MM.1S (cell line): ENCODE results near the gene IPO5.
"Not testable (repeated sequence)": the region's sequence is repeated elsewhere in the genome, so short reads cannot be mapped to it uniquely, and the experiment has no call there.

ENCODE experiments used
- DNase-seq: peaks from one replicate; pipeline ENCODE4 v3.0.0-alpha.2; 2015
- H2AFZ ChIP-seq: fragments of 300-600 bp; sonication (generic); 2 replicates; pipeline ENCODE4 v1.6.0; 2016; ENCODE audit warnings: antibody characterized with exemption, low read length
- H3F3A ChIP-seq: fragments of 300-600 bp; sonication (generic); 2 replicates; pipeline ENCODE4 v1.6.1; 2016; ENCODE audit warnings: mild to moderate bottlenecking, antibody characterized with exemption, low read length, moderate library complexity, mixed read lengths; ENCODE audit not compliant: insufficient read depth
- H3K27ac ChIP-seq: fragments of 300-600 bp; sonication (generic); 2 replicates; pipeline ENCODE4 v1.5.1; 2016; ENCODE audit warnings: mild to moderate bottlenecking, low read length
- H3K27me3 ChIP-seq: fragments of 300-600 bp; sonication (generic); replicated peaks from 2 replicates; pipeline ENCODE4 v1.6.0; 2016; ENCODE audit warnings: low read length; ENCODE audit not compliant: insufficient read depth
- H3K36me3 ChIP-seq: fragments of 300-600 bp; sonication (generic); replicated peaks from 2 replicates; pipeline ENCODE4 v1.6.1; 2016; ENCODE audit warnings: mild to moderate bottlenecking, low read length, mixed read lengths; ENCODE audit not compliant: insufficient read depth
- H3K4me1 ChIP-seq: fragments of 300-600 bp; sonication (generic); 2 replicates; pipeline ENCODE4 v1.6.1; 2016; ENCODE audit warnings: low read length, mixed read lengths
- H3K4me2 ChIP-seq: fragments of 300-600 bp; sonication (generic); 2 replicates; pipeline ENCODE4 v1.6.0; 2016; ENCODE audit warnings: low read depth, low read length
- H3K4me3 ChIP-seq: fragments of 300-600 bp; sonication (generic); 2 replicates; pipeline ENCODE4 v1.5.1; 2016; ENCODE audit warnings: low read length, mixed read lengths
- H3K79me2 ChIP-seq: fragments of 300-600 bp; sonication (generic); 2 replicates; pipeline ENCODE4 v1.6.1; 2016; ENCODE audit warnings: mixed run types, low read length, mixed read lengths
- H3K9ac ChIP-seq: fragments of 300-600 bp; sonication (generic); 2 replicates; pipeline ENCODE4 v1.6.1; 2016; ENCODE audit warnings: low read length, mixed read lengths
- H3K9me2 ChIP-seq: fragments of 300-600 bp; sonication (generic); replicated peaks from 2 replicates; pipeline ENCODE4 v1.6.1; 2016; ENCODE audit warnings: mild to moderate bottlenecking, low read length, mixed read lengths; ENCODE audit not compliant: insufficient read depth
- H3K9me3 ChIP-seq: fragments of 300-600 bp; sonication (generic); replicated peaks from 2 replicates; pipeline ENCODE4 v1.6.1; 2016; ENCODE audit warnings: mild to moderate bottlenecking, low read length, mixed read lengths; ENCODE audit not compliant: insufficient read depth
- H4K20me1 ChIP-seq: fragments of 300-600 bp; sonication (generic); 2 replicates; pipeline ENCODE4 v1.6.1; 2016; ENCODE audit warnings: mild to moderate bottlenecking, low read length, moderate library complexity, mixed read lengths; ENCODE audit not compliant: insufficient read depth
- CTCF ChIP-seq: fragments of 300-600 bp; sonication (generic); IDR thresholded peaks from 2 replicates; pipeline ENCODE4 v1.5.1; 2016; ENCODE audit warnings: antibody characterized with exemption, low read length, mixed read lengths
- EZH2 ChIP-seq: fragments of 300-600 bp; sonication (generic); optimal IDR thresholded peaks from 2 replicates; pipeline ENCODE3; 2017; ENCODE audit warnings: low read depth, mild to moderate bottlenecking, antibody characterized with exemption, low read length, mixed read lengths
- EZH2phosphoT487 ChIP-seq: fragments of 300-600 bp; sonication (generic); IDR thresholded peaks from 2 replicates; pipeline ENCODE4 v1.6.1; 2018; ENCODE audit warnings: antibody characterized with exemption, low read length

The IPO5 gene

DNA sequence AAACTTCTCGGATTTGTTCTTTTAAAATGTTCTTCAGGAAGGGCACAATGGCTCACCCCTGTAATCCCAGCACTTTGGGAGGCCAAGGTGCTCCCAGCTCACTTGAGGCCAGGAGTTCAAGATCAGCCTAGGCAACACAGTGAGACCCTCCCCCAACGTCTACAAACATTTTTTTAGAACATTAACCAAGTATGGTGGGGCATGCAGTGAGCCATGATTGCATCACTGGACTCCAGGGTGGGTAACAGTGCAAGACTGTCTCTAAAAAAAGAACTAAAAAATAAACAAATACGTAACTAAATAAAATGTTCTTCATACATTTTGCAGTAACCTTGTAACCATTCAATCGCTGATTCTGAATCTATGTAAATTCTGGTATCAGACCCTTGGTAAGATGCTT is 2.1 kb upstream of the IPO5 start:
- no peak overlapping the region for H3K4me2 ChIP-seq
- no peak for DNase-seq
- H3K4me1 ChIP-seq = no peaks in the 10 kb centered on the region

DNA sequence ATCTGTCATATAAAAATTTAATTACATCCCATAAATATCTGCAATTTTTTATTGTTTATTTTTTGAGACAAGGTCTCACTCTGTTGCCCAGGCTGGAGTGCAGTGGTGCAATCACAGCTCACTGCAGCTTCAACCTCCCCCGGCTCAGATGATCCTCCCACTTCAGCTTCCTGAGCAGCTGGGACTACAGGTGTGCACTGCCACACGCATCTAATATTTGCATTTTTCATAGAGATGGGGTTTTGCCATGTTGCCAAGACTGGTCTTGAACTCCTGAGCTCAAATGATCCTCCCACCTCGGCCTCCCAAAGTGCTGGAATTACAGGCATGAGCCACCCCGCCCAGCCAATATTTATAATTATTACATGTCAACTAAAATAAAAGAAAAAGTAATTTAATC is 644 bp upstream of the IPO5 start:
- not testable (repeated sequence) for H3F3A ChIP-seq, H3K36me3 ChIP-seq, H3K4me1 ChIP-seq, H3K27ac ChIP-seq, H3K79me2 ChIP-seq, H3K9me2 ChIP-seq, H3K4me3 ChIP-seq, H3K9me3 ChIP-seq, H3K27me3 ChIP-seq, H4K20me1 ChIP-seq, H3K4me2 ChIP-seq, H2AFZ ChIP-seq, H3K9ac ChIP-seq
- peak; percentile 62 for DNase-seq

More for the DNA sequence above, 2.1 kb upstream of the IPO5 start:
- Histone ChIP-seq H3K27ac (no peak overlapping the region), H3K36me3 (no peaks in the 10 kb centered on the region), H3K9ac (no peak overlapping the region), H3K4me3 (no peak overlapping the region), H3F3A (no peaks in the 10 kb centered on the region), H3K9me3 (no peaks in the 10 kb centered on the region), H3K79me2 (no peaks in the 10 kb centered on the region), H3K9me2 (no peaks in the 10 kb centered on the region), H3K27me3 (no peaks in the 10 kb centered on the region), H4K20me1 (no peaks in the 10 kb centered on the region), H2AFZ (no peak overlapping the region)
- no peak for TF ChIP-seq CTCF
- no peak for TF ChIP-seq EZH2phosphoT487
- TF ChIP-seq EZH2 = no peak

DNA sequence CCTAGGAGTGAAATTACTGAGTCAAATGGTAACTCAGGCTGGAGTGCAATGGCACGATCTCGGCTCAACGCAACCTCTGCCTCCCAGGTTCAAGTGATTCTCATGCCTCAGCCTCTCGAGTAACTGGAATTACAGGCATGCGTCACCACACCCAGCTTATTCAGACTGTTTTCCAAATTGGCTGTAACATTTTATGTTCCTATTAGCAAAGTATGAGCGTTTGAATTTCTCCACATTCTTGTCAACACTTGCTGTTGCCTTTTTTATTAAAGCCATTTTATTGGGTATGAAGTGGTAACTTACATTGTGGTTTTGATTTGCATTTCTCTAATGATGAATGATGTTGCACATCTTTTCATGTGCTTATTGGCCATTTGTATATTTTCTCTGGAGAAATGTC is 7.9 kb downstream of the IPO5 start:
- TF ChIP-seq EZH2 = no peak
- no peak for TF ChIP-seq CTCF
- no peak for TF ChIP-seq EZH2phosphoT487
- H4K20me1 ChIP-seq = no peaks in the 10 kb centered on the region
- no peaks in the 10 kb centered on the region for H3K9me2 ChIP-seq
- no peaks in the 10 kb centered on the region for H3K9me3 ChIP-seq
- H3K27ac ChIP-seq = no peak overlapping the region
- no peaks in the 10 kb centered on the region for H3K79me2 ChIP-seq
- H3K4me2 ChIP-seq = no peak overlapping the region
- H3K36me3 ChIP-seq = no peaks in the 10 kb centered on the region
- H3F3A ChIP-seq = no peaks in the 10 kb centered on the region
- no peak overlapping the region for H3K9ac ChIP-seq
- H3K4me1 ChIP-seq = no peaks in the 10 kb centered on the region
- no peak overlapping the region for H3K4me3 ChIP-seq
- no peak for DNase-seq
- H2AFZ ChIP-seq = no peak overlapping the region
- no peaks in the 10 kb centered on the region for H3K27me3 ChIP-seq

DNA sequence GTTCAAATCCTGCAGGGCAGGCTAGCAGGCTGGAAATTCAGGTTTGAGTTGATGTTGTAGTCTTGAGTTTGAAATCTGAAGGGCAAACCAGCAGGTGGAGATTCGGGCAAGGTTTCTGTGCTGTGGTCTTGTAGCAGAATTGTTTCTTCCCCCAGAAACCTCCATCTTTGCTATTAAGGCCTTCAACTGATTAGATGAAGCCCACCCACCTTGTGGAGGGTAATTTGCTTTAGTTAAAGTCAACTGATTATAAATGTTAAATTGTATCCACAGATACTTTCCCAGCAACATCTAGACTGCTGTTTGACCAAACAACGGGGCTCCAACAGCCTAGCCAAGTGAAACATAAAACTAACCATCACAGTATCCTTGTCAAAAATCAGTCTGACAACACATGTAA is 9.4 kb downstream of the IPO5 start:
- Histone ChIP-seq H3F3A (no peaks in the 10 kb centered on the region), H3K4me1 (no peaks in the 10 kb centered on the region), H2AFZ (no peak overlapping the region), H3K9me3 (no peaks in the 10 kb centered on the region), H3K4me2 (no peak overlapping the region), H3K27ac (no peak overlapping the region), H3K27me3 (no peaks in the 10 kb centered on the region), H3K36me3 (no peaks in the 10 kb centered on the region), H3K9ac (no peak overlapping the region), H3K4me3 (no peak overlapping the region), H3K9me2 (no peaks in the 10 kb centered on the region), H4K20me1 (no peaks in the 10 kb centered on the region), H3K79me2 (no peaks in the 10 kb centered on the region)
- TF ChIP-seq EZH2phosphoT487 (no peak), EZH2 (no peak), CTCF (no peak)
- no peak for DNase-seq
